Gastroesophageal sphincter (tissue), 3 donors: ENCODE results near the gene KHDRBS1.

ENCODE experiments used
- EP300 ChIP-seq: sonication (generic); formaldehyde crosslinking; IDR thresholded peaks from one replicate; pipeline ENCODE4 v1.6.1; 2017; ENCODE audit warnings: antibody characterized with exemption, mild to moderate bottlenecking
- POLR2A ChIP-seq, 2 donors: fragments of 450-650 bp; IDR thresholded peaks; one replicate each; pipeline ENCODE4 v1.6.1; 2017; ENCODE audit warnings: antibody characterized with exemption in 2 of 2, mild to moderate bottlenecking in 2 of 2, moderate library complexity in 1 of 2
- POLR2AphosphoS5 ChIP-seq: sonication (generic); formaldehyde crosslinking; IDR thresholded peaks from one replicate; pipeline ENCODE4 v1.6.1; 2017; ENCODE audit warnings: antibody characterized with exemption
- TF ChIP-seq, protein P1 (sequence below), 4 experiments: fragments of 200-600 bp in 2 of 4; fragments of 450-650 bp in 2 of 4; sonication (generic) in 1 of 4; IDR thresholded peaks; one replicate each; pipeline ENCODE4 v1.5.1; 2017 to 2019; ENCODE audit warnings: antibody characterized with exemption in 4 of 4, mild to moderate bottlenecking in 2 of 4, moderate library complexity in 2 of 4

DNA sequence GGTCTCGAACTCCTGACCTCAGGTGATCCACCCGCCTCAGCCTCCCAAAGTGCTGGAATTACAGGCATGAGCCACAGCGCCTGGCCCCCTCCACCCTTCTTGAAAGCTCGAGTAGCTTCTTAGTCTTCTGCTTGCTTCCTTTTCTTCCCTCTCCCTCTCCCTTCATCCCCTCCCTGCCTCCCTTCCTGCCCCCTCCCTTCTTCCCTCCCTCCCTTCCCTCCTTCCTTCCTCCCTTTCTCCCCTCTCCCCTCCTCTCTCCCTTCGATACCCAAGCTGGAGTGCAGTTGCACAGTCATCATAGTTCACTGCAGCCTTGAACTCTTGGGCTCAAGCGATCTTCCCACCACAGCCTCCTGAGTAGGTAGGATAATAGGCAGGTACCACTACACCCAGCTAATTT is 11.8 kb downstream of the KHDRBS1 start:
- TF ChIP-seq, protein P1, sequence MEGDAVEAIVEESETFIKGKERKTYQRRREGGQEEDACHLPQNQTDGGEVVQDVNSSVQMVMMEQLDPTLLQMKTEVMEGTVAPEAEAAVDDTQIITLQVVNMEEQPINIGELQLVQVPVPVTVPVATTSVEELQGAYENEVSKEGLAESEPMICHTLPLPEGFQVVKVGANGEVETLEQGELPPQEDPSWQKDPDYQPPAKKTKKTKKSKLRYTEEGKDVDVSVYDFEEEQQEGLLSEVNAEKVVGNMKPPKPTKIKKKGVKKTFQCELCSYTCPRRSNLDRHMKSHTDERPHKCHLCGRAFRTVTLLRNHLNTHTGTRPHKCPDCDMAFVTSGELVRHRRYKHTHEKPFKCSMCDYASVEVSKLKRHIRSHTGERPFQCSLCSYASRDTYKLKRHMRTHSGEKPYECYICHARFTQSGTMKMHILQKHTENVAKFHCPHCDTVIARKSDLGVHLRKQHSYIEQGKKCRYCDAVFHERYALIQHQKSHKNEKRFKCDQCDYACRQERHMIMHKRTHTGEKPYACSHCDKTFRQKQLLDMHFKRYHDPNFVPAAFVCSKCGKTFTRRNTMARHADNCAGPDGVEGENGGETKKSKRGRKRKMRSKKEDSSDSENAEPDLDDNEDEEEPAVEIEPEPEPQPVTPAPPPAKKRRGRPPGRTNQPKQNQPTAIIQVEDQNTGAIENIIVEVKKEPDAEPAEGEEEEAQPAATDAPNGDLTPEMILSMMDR (IDR thresholded peaks at IDR 0.05): no peak
- TF ChIP-seq EP300 (no peak), POLR2A (IDR thresholded peaks at IDR 0.05) (no peak), POLR2AphosphoS5 (no peak)
